ENCODE data around the gene NTN1.

NTN1 gene

DNA sequence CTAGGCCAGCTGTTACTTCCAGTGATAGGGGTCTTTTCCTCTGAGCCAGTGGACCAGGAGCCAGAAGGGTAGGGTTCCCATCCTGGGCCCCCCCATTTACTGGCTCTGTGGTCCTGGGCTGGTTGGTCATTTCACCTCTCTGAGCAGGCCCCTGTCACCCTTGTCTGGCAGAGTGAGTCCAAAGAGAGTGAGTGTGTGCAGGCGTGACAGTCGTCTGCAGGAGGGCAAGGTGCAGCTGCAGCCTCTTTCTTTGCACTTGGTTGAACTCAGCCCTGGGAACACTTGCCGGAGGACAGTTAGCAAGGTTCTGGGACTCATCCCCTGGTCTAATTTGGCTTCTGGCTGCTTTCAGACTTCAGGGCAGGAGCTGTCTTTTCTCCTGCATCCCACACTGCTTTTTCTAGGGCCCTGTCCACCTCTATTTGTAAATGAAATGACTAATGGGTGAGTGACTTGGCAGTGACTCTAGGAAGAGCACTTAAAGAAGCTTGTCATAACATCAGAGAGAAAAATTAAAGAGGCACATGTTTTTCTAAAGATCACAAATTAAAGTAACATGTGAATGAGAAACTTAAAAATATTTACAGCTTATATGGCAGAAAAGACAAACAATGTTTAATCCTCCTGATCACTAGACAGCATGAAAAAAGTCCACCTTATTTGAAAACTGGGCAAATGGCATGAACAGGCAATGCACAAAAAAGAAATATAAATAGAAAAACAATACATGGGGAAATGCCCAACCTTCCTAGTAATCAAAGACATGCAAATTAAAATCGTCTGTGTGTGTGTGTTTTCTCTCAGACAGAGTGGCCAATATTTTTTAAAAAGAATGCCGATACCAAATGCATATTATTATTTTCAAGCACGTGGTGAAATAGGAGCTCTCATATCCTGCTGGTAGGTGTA, 137.5 kb downstream of the NTN1 start:
- no peak for DNase-seq (ENCODE audit: low read depth in 2 of 2)

DNA sequence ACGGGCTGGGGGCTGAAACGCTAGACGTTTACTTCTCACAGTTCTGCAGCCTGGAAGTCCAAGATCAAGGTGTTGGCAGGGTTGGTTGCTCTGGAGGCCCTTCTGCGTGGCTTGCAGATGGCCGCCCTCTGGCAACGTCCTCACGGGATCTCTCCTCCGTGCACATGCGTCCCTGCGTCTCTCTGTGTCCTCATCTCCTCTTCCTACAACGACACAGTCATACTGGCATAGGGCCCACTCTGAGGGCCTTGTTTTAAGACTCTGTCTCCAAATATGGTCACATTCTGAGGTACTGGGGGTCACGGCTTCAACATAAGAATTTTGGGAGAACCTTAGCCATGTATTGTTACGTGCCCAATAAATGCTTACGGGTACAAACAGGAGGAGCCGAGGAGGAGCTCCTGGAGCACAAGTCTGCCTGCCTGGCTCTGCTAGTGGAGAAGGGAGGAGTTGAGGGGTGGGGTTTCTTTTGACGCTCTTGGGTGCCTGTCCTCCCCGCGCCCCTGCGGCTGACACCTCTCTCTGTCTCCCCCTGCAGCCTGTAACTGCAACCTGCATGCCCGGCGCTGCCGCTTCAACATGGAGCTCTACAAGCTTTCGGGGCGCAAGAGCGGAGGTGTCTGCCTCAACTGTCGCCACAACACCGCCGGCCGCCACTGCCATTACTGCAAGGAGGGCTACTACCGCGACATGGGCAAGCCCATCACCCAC, 141.1 kb downstream of the NTN1 start:
- no peak for DNase-seq (ENCODE audit: low read depth in 2 of 2)

GRCh38 chr17:9166788-9167187, 145.5 kb downstream of the NTN1 start:
- DNase-seq (ENCODE audit: low read depth in 2 of 2) = no peak

DNA sequence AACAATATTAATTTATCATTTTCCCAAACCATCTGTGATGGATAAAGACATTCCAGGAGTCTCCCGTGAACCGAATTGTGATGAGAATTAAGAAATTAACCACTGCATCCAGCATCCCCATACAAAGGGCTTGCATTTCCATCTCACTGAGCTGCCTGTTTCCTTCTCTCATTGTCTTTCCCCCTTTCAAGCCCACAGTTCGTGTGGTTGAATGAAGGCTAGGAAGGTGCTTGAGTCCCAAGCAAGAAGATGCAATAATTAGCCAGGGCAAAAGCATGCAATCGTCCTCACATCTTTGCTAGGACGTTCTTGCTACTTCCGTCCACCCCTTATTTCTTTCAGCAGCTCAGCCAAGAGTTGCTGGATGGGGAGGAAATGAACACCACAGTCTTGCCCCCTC, 146.1 kb downstream of the NTN1 start:
- DNase-seq (ENCODE audit: low read depth in 2 of 2) = no peak

DNA sequence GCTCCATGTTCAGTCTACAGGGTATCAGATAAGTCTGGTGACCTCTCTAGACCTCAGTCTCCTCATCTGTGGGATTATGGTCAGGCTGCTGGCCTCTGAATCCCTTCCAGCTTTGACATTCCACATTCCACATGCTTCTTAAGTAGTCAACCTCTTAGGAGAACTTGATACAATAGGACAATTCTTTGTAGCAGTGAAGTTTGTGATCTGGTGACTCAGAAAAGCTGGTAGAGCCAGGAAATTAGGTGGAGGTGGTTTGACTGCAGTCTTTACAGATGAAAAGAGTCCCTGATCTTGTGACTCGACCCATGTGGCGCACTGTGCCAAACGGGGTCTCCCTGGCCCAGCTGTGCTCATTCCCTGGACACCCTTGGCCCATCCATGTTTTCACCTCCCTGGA, 147.8 kb downstream of the NTN1 start:
- DNase-seq (ENCODE audit: low read depth in 2 of 2) = no peak

DNA sequence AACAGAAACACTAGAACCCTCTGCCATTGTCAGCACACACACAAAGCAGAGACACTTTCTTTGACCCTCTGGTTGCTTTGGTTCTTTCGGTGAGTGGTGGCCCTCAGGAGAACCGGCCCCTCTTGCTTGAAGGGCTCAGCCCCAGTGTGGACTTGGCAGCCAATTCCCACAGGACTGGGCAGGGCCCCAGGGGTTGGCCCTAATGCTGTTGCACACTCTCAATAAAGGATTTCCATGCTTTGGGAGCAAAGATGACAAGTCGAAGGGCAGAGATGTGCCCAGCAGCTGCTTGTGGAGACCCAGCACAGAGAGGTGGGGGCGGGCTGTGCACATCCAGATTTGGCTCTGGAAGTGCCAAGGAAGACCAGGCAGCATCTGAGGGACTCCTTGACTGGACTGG, 149.0 kb downstream of the NTN1 start:
- no peak for DNase-seq (ENCODE audit: low read depth in 2 of 2)

DNA sequence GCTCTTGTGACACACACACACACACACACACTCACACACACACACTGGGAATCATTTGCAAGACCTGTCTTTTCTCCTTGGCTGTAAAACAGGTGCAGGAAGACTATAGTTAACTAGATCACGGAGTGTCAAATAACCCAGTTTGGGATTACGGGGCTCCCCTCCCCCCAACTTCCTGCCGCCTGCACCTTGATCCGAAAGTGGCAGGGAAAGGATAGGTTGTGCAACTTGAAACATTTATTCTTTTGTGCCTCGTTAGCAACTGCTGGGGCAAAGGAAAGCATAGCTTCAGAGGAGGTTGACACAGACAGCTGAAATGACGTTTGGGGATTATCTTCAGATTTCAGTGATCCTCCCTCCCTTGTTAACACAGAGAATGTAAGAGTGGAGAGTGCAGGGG, 149.5 kb downstream of the NTN1 start:
- no peak for DNase-seq (ENCODE audit: low read depth in 2 of 2)

GRCh38 chr17:9173386-9173983, 152.2 kb downstream of the NTN1 start:
- DNase-seq (ENCODE audit: low read depth in 2 of 2) = no peak

DNA sequence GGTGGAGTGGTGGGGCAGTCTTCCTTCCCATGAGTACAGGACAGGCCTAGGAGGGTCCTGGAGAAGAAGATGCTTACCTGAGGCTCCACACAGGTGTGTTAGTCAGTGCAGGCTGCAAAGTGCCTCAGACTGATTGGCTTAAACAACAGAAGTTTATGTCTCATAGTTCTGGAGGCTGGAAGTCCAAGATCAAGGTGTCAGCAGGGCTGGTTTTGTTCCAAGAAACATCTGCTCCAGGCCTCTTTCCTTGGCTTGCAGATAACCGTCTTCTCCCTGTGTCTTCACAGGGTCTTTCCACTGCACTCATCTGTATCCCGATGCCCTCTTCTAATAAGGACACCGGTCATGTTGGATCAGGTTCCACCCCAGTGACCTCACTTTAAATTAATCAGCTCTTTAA, 153.0 kb downstream of the NTN1 start:
- no peak for DNase-seq (ENCODE audit: low read depth in 2 of 2)

DNA sequence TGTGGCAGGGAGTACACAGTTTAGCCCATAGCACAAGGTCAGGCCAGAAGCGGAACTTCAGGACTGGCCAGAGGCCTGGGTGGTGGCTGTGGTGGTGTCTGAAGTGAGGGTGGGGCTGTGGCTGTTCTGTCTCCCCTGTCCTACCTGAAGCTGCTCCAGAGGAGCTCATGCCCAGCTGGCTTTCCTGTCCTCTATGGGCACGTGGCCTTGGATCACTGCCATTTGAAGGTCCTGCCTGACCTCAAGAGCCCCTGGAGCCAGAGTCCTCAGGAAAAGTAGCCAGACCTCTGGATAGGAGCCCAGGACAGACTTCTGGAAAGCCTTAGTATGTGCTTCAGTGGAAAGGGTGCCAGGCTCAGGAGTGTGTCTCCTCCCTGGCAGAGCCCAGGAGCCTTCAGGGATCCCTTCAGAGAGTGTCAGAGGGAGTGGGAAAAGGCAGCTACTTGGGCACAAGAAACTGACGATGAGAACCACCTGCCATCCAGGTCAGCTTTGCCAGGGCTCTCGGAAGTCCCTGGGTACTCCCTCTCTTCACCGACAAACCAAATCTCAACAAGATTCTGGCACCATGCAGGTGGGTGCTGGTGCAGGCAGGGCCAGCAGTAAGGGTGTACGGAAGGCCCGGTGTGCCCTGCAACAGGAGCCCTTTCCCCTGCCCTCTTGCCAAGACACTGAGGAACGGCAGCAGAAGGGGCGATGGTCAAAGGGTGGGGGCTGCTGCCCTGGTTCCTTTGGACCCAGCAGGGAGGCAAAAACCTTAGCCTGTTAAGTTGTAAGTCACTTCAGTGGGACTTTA, 153.7 kb downstream of the NTN1 start:
- DNase-seq (ENCODE audit: low read depth in 2 of 2) = no peak

- no peak for DNase-seq (ENCODE audit: low read depth in 2 of 2)
These were observed 154.6 kb downstream of the NTN1 start for GRCh38 chr17:9175700-9176467.

- no peak for DNase-seq (ENCODE audit: low read depth in 2 of 2)
These were observed 155.9 kb downstream of the NTN1 start for GRCh38 chr17:9177212-9177611.

DNA sequence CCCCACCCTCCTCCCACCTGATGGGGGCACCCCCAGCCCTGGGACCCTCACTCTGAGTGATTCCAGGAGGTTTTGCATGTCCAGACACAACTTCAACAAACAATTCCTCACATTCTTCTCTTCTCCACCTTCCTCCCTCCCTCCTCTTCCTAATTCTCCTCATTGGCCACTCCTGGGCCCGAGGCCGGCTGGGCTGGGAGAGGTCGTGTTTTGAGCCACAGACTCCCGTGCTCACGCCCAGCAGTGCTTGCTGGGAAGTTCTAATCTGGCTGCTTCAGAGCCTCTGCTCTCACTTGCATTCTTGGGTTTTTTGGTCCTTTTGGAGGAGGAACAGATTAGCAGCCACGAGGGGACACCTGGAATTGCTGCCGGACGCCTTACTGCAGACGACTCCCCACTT, 157.0 kb downstream of the NTN1 start:
- DNase-seq (ENCODE audit: low read depth in 2 of 2) = no peak

DNA sequence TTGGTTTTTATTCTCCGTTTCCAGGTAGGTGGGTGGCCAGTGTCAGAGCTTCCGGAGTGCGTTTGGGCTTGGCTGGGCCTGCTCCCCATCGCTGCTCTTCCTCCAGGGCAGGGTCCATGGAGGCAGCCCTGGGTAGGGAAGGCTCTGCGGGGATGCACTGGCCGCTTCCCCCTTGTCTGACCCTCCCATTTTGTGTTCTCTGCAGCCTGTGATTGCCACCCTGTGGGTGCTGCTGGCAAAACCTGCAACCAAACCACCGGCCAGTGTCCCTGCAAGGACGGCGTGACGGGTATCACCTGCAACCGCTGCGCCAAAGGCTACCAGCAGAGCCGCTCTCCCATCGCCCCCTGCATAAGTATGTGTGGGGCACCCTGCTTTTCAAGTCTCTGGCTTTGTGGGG, 158.3 kb downstream of the NTN1 start:
- DNase-seq (ENCODE audit: low read depth in 2 of 2) = no peak

GRCh38 chr17:9181640-9182039, 160.3 kb downstream of the NTN1 start:
- DNase-seq (ENCODE audit: low read depth in 2 of 2) = no peak

- DNase-seq (ENCODE audit: low read depth in 2 of 2) = no peak
These were observed 162.0 kb downstream of the NTN1 start for GRCh38 chr17:9183306-9183705.

- DNase-seq (ENCODE audit: low read depth in 2 of 2) = no peak
These were observed 163.8 kb downstream of the NTN1 start for GRCh38 chr17:9185142-9185541.

GRCh38 chr17:9185688-9186284, 164.5 kb downstream of the NTN1 start:
- DNase-seq (ENCODE audit: low read depth in 2 of 2) = no peak

- DNase-seq (ENCODE audit: low read depth in 2 of 2) = no peak
These were observed 166.5 kb downstream of the NTN1 start for GRCh38 chr17:9187828-9188227.

DNA sequence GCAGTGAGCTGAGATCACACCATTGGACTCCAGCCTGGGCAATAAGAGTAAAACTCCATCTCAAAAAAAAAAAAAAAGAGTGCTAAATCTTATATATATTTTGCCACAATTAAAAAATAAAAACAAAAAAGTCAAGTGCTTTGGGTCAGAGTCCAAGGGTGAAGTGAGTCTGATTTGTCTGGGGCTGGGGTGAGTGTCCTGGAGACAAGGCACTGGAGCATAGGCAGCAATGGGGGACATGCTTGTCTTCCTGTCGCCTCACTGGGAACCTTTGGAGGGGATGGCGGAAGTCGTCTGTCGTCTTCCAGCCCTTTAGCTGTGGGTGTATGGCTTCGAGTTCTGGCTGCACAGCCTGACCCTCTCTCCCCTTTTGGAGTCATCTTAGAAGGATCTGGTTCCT, 167.1 kb downstream of the NTN1 start:
- DNase-seq (ENCODE audit: low read depth in 2 of 2) = no peak

DNA sequence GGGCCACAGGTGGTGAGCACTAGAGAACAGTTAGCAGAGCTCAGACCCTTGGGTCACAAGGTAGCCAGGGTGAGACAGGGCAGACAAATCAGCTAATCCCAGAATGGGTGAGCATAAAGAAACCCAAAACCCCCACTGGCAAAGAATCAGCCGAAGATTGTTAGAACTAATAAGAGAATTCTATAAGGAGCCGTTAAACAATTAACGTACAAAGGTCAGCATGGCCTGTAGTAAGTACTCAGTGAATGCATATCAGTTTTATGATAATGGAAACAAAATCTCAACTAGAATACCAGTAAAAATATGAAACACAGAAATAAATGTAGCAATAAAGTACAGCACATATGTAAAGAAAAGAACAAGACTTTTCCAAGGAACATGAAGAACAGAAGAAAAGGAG, 168.6 kb downstream of the NTN1 start:
- DNase-seq (ENCODE audit: low read depth in 2 of 2) = no peak

Measured in fibroblast of skin of left biceps (primary cell).